ENCODE results near the gene RNF181.
"Not testable (repeated sequence)": the region's sequence is repeated elsewhere in the genome, so short reads cannot be mapped to it uniquely, and the experiment has no call there.

RNF181 gene

DNA sequence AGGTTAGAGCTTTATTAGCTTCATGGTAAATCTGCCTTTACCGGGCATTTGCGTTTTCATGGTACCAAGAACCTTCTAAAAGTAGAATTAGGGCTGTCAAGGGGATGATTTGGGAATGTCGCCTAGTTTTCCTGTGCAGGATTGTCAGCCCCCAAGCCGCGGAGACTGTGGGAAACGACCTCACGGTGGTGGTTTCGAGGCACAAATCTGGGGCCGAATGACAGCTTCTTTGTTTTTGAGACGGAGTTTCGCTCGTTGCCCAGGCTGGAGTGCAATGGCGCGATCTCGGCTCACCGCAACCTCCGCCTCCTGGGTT lies 19.8 kb downstream of the RNF181 start:
- FAIRE-seq = no peak

DNA sequence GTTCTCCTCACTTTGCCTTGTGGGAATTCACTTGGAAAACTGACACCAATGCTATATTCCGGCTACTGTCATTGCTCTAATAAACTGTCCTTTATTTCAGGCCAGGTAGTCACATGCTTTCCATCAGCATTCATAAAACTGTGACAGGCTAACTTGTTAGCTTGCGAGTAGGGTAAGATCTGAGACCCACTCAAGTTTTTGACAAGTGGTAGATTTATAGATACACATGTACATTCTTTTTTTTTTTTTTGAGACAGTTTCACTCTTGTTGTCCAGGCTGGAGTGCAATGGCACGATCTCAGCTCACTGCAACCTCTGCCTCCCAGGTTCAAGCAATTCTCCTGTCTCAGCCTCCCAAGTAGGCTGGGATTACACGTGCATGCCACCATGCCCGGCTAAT lies 22.2 kb downstream of the RNF181 start:
- FAIRE-seq = not testable (repeated sequence)

DNA sequence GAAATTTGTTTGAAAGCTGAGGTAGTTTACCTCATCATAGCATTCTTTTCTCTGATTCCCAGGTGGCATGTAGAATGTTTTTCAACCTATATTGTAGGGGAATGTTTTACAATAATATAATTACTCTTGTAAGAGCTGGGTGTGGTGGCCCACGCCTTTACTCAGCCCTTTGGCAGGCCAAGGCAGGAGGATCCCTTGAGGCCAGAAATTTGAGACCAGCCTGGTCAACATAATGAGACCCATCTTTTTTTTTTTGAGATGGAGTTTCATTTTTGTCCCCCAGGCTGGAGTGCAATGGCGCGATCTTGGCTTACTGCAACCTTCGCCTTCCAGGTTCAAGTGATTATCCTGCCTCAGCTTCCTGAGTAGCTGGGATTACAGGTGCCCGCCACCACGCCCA lies 24.1 kb downstream of the RNF181 start:
- FAIRE-seq = no peak

DNA sequence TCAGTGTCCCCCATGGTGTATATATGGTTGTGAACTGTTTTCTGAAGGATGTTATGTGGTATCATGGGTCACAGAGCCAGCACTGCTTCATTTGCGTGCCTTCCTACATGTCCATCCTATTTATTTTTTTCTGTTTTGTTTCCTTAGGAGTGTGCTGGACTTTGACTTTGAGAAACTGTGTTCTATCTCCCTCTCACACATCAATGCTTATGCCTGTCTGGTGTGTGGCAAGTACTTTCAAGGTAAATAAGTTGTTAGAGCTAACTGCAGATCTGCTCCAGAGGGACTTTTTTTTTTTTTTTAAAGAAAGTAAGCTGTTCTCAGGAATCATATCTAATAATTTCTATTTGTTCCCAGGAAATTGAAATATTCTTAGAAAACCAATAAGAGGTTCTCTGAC lies 25.8 kb downstream of the RNF181 start:
- no peak for FAIRE-seq

DNA sequence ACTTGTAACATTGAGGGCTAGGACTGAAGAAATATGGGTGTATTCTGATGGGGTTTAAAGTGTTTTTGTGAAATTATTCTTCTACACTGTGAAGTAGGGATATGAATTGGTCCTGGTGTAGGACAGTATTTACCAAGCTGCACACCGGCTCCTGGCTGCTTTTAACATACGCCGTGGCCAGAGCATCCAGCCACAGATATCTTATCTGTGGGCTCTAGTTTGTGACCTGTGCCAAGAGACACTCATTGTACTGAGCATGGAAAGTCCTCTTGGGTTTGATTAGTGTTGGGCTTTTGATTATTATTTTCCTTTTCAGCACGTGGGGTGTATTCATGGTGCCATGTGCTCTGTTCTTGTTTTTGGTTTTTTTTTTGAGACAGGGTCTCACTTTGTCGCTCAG lies 28.4 kb downstream of the RNF181 start:
- no peak for FAIRE-seq

DNA sequence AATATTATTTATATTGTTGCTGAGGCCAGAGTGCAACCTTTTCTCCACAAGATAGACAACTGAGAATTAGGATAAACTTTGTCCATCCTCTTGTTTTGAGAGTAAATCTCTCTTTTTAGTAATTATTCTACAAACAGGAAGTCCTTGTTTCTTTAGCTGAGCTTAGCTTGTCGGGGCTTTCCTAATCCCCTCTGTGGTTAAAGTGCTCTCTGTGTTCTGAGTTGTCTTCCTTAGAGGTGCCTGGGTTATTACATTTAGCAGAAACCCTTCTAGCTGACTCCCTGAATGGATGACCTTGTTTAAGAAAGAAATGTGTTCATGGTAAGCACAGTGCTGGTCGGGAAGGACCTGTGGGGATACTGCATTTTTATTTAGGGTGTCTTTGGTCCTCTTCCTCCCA lies 33.1 kb downstream of the RNF181 start:
- FAIRE-seq = no peak

DNA sequence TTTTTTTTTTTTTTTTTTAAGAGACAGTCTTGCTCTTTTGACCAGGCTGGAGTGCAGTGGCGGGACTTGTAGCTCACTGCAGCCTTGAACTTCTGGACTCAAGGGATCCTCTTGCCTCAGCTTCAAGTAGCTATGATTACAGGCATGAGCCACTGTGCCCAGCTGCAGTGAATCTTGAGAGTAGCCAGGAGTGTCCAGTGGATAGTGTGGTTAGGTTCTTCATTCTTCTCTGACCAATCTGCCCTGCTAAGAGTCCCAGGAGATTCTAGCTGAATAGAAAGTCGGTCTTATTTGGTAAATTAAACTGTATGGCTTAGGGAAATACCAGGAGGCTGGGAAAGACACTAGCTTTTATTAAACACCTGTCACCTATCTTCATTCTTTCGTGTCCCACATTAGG lies 35.8 kb downstream of the RNF181 start:
- no peak for FAIRE-seq

DNA sequence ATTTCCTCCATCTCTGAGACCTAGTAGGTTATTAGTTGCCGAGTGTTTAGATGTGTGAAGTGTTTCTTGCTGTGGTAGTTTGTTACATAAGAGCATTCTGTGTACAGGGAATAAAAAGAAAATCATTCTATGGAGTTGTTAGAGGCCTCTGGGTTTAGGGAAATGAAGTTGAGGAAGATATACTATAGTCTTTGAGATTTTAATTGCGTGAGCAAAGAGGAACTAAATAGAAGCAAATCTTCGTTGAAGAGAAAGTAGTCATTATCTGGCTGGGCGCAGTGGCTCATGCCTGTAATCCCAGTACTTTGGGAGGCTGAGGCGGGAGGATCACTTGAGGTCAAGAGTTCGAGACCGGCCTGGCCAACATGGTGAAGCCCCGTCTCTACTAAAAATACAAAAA lies 39.5 kb downstream of the RNF181 start:
- no peak for FAIRE-seq

DNA sequence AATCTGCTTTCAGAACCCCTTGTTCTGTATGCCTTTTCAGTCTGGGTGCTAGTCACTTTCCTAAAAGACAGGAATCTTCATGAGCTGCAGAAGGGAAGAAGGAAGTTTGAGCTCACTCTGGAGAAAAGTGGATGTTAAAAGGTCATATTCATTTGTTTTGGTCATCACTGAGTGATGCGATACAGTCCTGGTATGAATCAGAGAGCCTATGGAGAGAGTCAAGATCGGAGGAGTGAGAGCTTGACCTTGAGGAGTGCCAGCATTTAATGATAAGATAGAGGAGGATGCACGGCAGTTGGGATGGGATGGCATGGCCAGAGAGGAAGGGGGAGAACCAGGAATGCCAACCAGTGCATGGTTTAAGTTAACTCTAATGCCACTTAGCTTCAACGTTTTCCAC lies 40.1 kb downstream of the RNF181 start:
- no peak for FAIRE-seq

DNA sequence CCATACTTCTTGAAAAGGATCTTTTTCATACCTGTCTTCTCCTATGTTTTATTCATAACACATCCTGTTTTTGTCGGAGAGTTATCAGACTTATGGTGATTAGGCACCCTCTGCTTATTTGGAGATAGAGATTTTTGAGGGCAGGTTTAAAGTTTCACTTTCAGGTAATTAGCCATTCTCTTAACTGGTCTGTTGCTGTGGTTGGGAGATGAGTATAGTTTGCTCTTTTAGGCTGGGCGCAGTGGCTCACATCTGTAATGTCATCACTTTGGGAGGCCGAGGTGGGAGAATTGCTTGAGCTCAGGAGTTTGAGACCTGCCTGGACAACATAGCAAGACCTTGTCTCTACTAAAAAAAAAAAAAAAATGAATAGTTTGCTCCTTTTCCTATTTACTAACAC lies 47.2 kb downstream of the RNF181 start:
- no peak for FAIRE-seq

DNA sequence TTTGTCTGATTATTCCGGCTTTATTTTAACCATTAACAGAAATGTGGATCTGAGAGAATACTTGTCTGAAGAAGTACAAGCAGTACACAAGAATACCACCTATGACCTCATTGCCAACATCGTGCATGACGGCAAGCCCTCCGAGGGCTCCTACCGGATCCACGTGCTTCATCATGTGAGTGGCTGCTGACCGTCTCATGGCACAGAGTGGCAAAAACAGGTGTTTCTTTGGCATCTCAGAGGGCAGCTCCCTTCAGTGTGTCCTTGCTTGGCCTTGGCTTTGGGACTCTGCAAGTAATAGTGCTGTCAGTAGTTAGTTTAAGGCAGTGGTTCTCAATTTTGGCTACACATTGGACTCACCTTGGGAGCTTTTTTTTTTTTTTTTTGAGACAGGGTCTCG lies 49.4 kb downstream of the RNF181 start:
- no peak for FAIRE-seq

DNA sequence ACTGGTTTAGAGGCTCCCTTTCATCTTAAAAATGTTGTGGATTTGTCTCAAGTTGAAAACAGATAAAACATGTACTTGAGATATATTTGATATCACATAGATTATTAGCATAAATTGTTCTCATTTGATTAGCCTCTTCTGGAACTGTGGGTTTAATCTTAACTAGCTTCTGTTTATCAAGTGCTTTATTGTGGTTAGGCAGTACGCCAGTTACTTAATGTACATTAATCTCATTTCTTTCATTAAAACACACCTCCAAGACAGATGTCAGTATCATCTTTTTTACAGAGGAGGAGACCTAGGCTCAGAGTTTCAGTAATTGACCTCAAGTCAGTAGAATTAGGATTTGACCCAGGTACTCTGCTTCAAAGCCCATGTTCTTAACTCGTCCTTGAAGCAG lies 50.6 kb downstream of the RNF181 start:
- FAIRE-seq = no peak
